Calu3 (cell line): Measurements from ENCODE around the gene APOBEC3H. TPM values are rescaled to one million over a fixed set of nuclear protein-coding genes. Genes with fewer than 3 reads are reported as not detected.

Source experiments
- BruUV-seq: library from RNA; stranded (reverse); fragments of 400-500 nt; replicated peaks from 2 replicates; lab custom pipeline; 2021; lab: Mats Ljungman, UMichigan
- CTCF ChIA-PET: fragments of 300-600 bp; sonication (Branson Sonifier 250); formaldehyde crosslinking; loops from one replicate; lab custom pipeline; 2022; ENCODE audit warnings: antibody characterized with exemption; lab: Charles Lee
- DNase-seq: peaks from one replicate; pipeline ENCODE4 v3.0.0; 2022
- H3K27ac Mint-ChIP-seq: one replicate; pipeline ENCODE4 v1.8.0; 2022; ENCODE audit warnings: mixed read lengths; ENCODE audit not compliant: unreplicated experiment
- H3K27me3 Mint-ChIP-seq: one replicate; pipeline ENCODE4 v1.8.0; 2022; ENCODE audit warnings: mixed read lengths; ENCODE audit not compliant: unreplicated experiment
- H3K36me3 Mint-ChIP-seq: one replicate; pipeline ENCODE4 v1.8.0; 2022; ENCODE audit warnings: mild to moderate bottlenecking, moderate library complexity, mixed read lengths; ENCODE audit not compliant: insufficient read depth, unreplicated experiment
- H3K4me1 Mint-ChIP-seq: one replicate; pipeline ENCODE4 v1.8.0; 2022; ENCODE audit warnings: mild to moderate bottlenecking, low read depth, mixed read lengths; ENCODE audit not compliant: unreplicated experiment
- H3K4me3 Mint-ChIP-seq: one replicate; pipeline ENCODE4 v1.8.0; 2022; ENCODE audit warnings: mild to moderate bottlenecking, low read depth, moderate library complexity, mixed read lengths; ENCODE audit not compliant: unreplicated experiment
- H3K9me3 Mint-ChIP-seq: one replicate; pipeline ENCODE4 v1.8.0; 2022; ENCODE audit warnings: low read depth, mixed read lengths; ENCODE audit not compliant: unreplicated experiment
- intact Hi-C: fragments of 100-400 bp; cut with micrococcal nuclease; formaldehyde crosslinking; loops from one replicate; pipeline ENCODE4 v1.10.0; 2022; ENCODE audit not compliant: unreplicated experiment
- total RNA-seq: library from RNA; stranded (reverse); gene quantifications from 2 replicates; pipeline ENCODE4 v1.2.3, GENCODE V29; 2022
- TF ChIP-seq, protein P1 (sequence below): fragments of 200-600 bp; IDR thresholded peaks from one replicate; pipeline ENCODE4 v1.8.0; 2022; ENCODE audit warnings: antibody characterized with exemption; ENCODE audit not compliant: unreplicated experiment

The APOBEC3H gene
- total RNA-seq, 1 experiment from 2014 or later: not detected

DNA sequence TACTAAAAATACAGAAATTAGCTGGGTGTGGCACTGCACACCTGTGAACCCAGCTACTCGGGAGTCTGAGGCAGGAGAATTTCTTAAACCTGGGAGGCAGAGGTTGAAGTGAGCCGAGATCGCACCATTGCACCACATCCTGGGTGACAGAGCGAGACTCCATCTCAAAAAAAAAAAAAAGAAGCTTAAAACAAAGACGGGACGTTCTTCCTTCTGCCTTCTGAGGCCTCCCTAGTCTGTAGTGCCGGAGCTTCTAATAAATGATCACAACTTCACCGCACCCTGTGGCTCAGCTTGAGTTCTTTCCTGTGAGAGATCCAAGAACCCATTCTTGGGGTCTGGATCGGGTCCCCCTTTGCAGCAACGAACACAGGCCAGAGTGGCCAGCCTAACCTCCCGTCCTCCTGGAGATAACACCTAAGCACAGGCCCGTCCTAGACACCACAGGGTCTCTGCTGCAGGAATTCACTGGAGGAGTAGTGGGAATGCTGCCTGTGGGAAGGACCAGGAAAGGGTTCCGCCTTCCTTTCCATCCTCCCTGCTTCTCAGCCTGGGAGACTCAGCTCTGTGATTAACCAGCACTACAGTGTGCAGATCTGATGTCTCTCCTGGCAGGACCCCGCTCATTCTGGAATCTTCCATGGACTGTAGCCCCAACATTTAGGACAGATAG lies 2.2 kb upstream of the APOBEC3H start:
- Mint-ChIP-seq H3K27ac (no peak overlapping the region), H3K9me3 (no peaks in the 10 kb centered on the region)
- no TSS peak for BruUV-seq

DNA sequence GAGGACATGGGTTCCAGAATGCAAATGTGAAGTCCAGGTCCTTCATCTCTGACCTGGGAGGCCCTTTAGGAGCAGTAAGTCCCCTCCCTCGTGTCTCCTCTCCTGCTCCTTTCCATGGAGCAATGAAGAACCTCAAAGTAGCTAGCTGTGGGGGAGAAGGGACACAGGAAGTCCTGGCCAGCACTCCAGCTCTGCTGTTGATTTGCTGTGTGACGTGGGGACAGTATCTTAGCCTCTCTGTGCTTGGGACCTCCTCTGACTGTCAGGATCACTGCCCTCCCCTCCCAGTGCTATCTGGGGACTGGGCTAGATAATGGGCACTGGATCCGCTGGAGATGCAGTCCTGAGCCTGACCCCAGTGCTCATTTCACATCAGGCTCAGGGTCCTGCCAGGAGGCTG lies 1.1 kb upstream of the APOBEC3H start:
- no peak overlapping the region for H3K4me3 Mint-ChIP-seq
- peaks cover 20% of the 10 kb centered on the region for H3K27me3 Mint-ChIP-seq
- H3K4me1 Mint-ChIP-seq: no peaks in the 10 kb centered on the region
- H3K9me3 Mint-ChIP-seq: no peaks in the 10 kb centered on the region
- BruUV-seq: no TSS peak
- no peak overlapping the region for H3K27ac Mint-ChIP-seq
- TF ChIP-seq, protein P1, sequence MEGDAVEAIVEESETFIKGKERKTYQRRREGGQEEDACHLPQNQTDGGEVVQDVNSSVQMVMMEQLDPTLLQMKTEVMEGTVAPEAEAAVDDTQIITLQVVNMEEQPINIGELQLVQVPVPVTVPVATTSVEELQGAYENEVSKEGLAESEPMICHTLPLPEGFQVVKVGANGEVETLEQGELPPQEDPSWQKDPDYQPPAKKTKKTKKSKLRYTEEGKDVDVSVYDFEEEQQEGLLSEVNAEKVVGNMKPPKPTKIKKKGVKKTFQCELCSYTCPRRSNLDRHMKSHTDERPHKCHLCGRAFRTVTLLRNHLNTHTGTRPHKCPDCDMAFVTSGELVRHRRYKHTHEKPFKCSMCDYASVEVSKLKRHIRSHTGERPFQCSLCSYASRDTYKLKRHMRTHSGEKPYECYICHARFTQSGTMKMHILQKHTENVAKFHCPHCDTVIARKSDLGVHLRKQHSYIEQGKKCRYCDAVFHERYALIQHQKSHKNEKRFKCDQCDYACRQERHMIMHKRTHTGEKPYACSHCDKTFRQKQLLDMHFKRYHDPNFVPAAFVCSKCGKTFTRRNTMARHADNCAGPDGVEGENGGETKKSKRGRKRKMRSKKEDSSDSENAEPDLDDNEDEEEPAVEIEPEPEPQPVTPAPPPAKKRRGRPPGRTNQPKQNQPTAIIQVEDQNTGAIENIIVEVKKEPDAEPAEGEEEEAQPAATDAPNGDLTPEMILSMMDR: no peak
- CTCF ChIA-PET: no interaction called here
- DNase-seq: no peak
- no peaks in the 10 kb centered on the region for H3K36me3 Mint-ChIP-seq
- intact Hi-C loops: loop anchor here (2.0 kb wide), 1 partner anchor 41 kb away; no protein-coding TSS in a partner anchor

More for the DNA sequence above, 2.2 kb upstream of the APOBEC3H start:
- Mint-ChIP-seq H3K36me3 (no peaks in the 10 kb centered on the region), H3K4me1 (no peaks in the 10 kb centered on the region), H3K4me3 (no peak overlapping the region), H3K27me3 (peaks cover 20% of the 10 kb centered on the region)
- TF ChIP-seq, protein P1: no peak
- CTCF ChIA-PET: no interaction called here
- intact Hi-C loops: loop anchor here (2.0 kb wide), 1 partner anchor 40 kb away; no protein-coding TSS in a partner anchor
- no peak for DNase-seq

DNA sequence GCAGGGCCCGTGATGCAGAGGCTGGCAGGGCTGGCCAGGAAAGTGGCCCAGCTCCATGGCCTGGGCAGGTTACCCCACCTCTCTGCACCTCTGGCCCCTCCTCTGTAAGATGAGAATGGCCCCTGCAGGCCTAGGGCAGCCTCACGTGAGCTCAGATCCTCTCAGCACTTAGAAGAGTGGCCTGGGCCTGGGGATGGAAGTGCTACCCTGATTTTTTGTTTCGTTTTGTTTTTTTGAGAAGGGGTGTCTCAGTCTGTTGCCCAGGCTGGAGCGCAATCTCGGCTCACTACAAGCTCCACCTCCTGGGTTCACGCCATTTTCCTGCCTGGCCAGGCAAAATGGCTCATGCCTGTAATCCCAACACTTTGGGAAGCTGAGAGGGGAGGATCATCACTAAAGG lies 982 bp downstream of the APOBEC3H start:
- H3K9me3 Mint-ChIP-seq: no peaks in the 10 kb centered on the region
- H3K36me3 Mint-ChIP-seq: no peaks in the 10 kb centered on the region
- no TSS peak for BruUV-seq
- intact Hi-C loops: no loop called here
- H3K4me1 Mint-ChIP-seq: no peaks in the 10 kb centered on the region
- H3K4me3 Mint-ChIP-seq: no peak overlapping the region
- CTCF ChIA-PET: interaction anchor here (0.6 kb wide), 1 partner anchor 50 kb away, joined by 3 read pairs; no protein-coding TSS in a partner anchor
- H3K27ac Mint-ChIP-seq: no peak overlapping the region
- peaks cover 2% of the 10 kb centered on the region for H3K27me3 Mint-ChIP-seq
- TF ChIP-seq, protein P1: no peak
- no peak for DNase-seq

DNA sequence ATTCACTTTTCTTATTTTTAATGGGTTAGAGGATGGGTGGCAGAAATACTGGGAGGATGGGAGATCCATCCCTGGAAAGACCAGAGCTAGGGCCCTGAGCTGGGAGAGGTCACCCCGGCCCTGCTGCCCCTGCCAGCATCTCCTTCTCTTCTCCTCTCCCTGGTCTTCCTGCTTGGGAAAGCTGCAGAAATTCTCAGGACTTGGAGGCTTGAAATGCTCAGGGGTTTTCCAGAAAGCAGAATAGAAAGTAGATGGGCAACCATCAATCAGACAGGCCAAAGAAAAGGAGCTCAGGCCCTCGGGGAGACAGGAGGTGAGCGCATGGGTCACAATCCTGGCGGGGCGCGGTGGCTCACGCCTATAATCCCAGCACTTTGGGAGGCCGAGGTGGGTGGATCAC lies 1.5 kb downstream of the APOBEC3H start:
- CTCF ChIA-PET: interaction anchor here (0.6 kb wide), 2 partner anchors 50 to 97 kb away, joined by 3 to 4 read pairs; no protein-coding TSS in a partner anchor
- no peaks in the 10 kb centered on the region for H3K27me3 Mint-ChIP-seq
- H3K27ac Mint-ChIP-seq: no peak overlapping the region

More for the DNA sequence above, 1.5 kb downstream of the APOBEC3H start:
- no peaks in the 10 kb centered on the region for H3K9me3 Mint-ChIP-seq
- DNase-seq: no peak
- H3K36me3 Mint-ChIP-seq: no peaks in the 10 kb centered on the region
- H3K4me1 Mint-ChIP-seq: no peaks in the 10 kb centered on the region
- BruUV-seq: no TSS peak
- TF ChIP-seq, protein P1: no peak
- intact Hi-C loops: no loop called here
- no peak overlapping the region for H3K4me3 Mint-ChIP-seq
